ENCODE measurements around the gene APBB1. TPM values are rescaled to one million over a fixed set of nuclear protein-coding genes. Genes with fewer than 3 reads are reported as not detected.

The APBB1 gene
- polyA plus RNA-seq, 1 experiment = 42.2 TPM

DNA sequence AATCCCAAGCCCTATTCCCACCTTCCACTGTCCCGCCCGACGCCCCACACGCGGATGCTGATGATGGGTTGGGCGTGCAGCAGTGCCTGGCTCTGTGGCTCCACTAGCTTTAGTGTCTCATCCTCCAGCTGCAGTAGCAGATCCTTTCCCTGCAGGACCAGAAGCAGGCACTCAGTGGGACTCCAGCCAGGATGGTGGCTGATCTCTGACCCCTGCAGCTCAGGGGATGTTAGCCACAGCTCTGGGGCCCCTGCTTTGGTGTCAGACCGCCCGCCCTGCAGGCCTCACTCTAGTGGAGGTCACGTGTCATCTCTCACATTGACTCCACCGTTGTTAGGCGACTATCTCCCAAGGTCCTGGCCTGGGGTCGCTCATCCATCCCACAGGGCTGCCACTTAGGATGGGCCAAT, 16.8 kb downstream of the APBB1 start:
- no peaks in the 10 kb centered on the region; the same call in 1 of the 2 replicates for H3K9me3 ChIP-seq (ENCODE audit: control insufficient read depth, insufficient read depth, low read length)
- H3K27me3 ChIP-seq (ENCODE audit: control insufficient read depth, insufficient read depth, low read length) = no peaks in the 10 kb centered on the region
- TF ChIP-seq, protein P1, sequence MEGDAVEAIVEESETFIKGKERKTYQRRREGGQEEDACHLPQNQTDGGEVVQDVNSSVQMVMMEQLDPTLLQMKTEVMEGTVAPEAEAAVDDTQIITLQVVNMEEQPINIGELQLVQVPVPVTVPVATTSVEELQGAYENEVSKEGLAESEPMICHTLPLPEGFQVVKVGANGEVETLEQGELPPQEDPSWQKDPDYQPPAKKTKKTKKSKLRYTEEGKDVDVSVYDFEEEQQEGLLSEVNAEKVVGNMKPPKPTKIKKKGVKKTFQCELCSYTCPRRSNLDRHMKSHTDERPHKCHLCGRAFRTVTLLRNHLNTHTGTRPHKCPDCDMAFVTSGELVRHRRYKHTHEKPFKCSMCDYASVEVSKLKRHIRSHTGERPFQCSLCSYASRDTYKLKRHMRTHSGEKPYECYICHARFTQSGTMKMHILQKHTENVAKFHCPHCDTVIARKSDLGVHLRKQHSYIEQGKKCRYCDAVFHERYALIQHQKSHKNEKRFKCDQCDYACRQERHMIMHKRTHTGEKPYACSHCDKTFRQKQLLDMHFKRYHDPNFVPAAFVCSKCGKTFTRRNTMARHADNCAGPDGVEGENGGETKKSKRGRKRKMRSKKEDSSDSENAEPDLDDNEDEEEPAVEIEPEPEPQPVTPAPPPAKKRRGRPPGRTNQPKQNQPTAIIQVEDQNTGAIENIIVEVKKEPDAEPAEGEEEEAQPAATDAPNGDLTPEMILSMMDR (IDR thresholded peaks at IDR 0.05; ENCODE audit: low read depth, low read length) = no peak
- H3K27ac ChIP-seq (ENCODE audit: low read depth, low read length) = no peak overlapping the region
- no peak overlapping the region for H3K4me3 ChIP-seq (ENCODE audit: low read depth, low read length)
- no peak for DNase-seq (ENCODE audit: low read depth, low spot score)
- ChIA-PET CTCF (interaction anchor here (1.1 to 1.2 kb wide), 2 partner anchors 23 to 39 kb away, joined by 3 to 4 read pairs; no protein-coding TSS in a partner anchor), POLR2A (interaction anchor here (1.4 to 1.7 kb wide), 2 partner anchors 11 to 17 kb away, joined by 4 to 5 read pairs; partner anchors contain the start of gene SMPD1)

DNA sequence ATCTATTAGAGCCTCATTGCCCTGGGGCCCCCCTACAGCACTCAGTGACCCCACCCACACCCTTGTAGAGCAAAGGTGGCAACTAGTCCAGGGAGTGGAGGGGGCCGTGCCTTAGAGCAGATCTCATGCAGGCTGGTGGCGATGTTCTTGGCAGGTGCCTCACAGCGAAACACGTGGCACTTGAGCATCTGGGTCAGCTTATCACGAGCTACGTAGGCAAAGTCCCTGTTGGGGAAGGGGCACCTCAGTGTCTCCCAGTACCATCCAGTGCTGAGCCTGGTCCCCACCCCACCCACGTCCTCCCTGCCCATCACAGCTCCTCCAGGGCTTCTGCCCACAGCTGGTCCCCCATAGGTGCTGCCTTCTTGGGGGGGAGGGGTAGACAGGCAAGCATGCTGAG, 17.4 kb downstream of the APBB1 start:
- Histone ChIP-seq H3K27ac (ENCODE audit: low read depth, low read length) (no peak overlapping the region), H3K27me3 (ENCODE audit: control insufficient read depth, insufficient read depth, low read length) (no peaks in the 10 kb centered on the region), H3K9me3 (ENCODE audit: control insufficient read depth, insufficient read depth, low read length) (no peaks in the 10 kb centered on the region; the same call in 1 of the 2 replicates), H3K4me3 (ENCODE audit: low read depth, low read length) (no peak overlapping the region)
- TF ChIP-seq, protein P1 (IDR thresholded peaks at IDR 0.05; ENCODE audit: low read depth, low read length) = no peak
- CTCF ChIA-PET = interaction anchor here (0.6 kb wide), 1 partner anchor 202 kb away, joined by 6 read pairs; no protein-coding TSS in a partner anchor
- POLR2A ChIA-PET = no interaction called here
- DNase-seq (ENCODE audit: low read depth, low spot score) = no peak

- Histone ChIP-seq H3K9me3 (ENCODE audit: control insufficient read depth, insufficient read depth, low read length) (no peaks in the 10 kb centered on the region; the same call in 1 of the 2 replicates), H3K27ac (ENCODE audit: low read depth, low read length) (no peak overlapping the region), H3K4me3 (ENCODE audit: low read depth, low read length) (no peak overlapping the region), H3K27me3 (ENCODE audit: control insufficient read depth, insufficient read depth, low read length) (no peaks in the 10 kb centered on the region)
- TF ChIP-seq, protein P1 (IDR thresholded peaks at IDR 0.05; ENCODE audit: low read depth, low read length) = no peak
- DNase-seq (ENCODE audit: low read depth, low spot score) = no peak
- POLR2A ChIA-PET = interaction anchor here (0.7 kb wide), 1 partner anchor 17 kb away, joined by 14 read pairs; no protein-coding TSS in a partner anchor
- CTCF ChIA-PET = interaction anchor here (0.6 to 2.1 kb wide), 4 partner anchors 38 to 202 kb away, joined by 3 to 6 read pairs (median 6); no protein-coding TSS in a partner anchor
Measured at GRCh38 chr11:6400431-6401345, 18.2 kb downstream of the APBB1 start.

DNA sequence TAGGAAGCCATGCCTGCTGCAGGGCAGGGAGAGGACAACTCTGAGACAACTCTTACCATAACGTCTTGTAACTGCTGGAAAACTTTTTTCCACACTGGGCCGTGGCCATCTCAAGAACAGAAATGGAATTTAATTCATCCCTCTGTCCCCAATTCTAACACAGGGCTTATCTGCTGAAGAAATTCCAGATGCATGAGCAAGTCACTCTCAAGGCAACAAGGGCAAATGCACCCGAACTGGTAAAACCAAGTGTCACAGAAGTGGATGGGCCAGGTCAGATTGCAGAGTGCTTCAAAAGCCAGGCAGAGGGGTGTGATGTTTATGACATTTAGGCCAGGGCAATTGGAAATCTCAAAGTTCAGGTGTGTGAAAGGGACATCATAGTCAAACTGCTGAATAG, 21.3 kb downstream of the APBB1 start:
- POLR2A ChIA-PET = no interaction called here
- TF ChIP-seq, protein P1 (IDR thresholded peaks at IDR 0.05; ENCODE audit: low read depth, low read length) = no peak
- Histone ChIP-seq H3K27ac (ENCODE audit: low read depth, low read length) (no peak overlapping the region), H3K4me3 (ENCODE audit: low read depth, low read length) (no peak overlapping the region), H3K9me3 (ENCODE audit: control insufficient read depth, insufficient read depth, low read length) (no peaks in the 10 kb centered on the region), H3K27me3 (ENCODE audit: control insufficient read depth, insufficient read depth, low read length) (no peaks in the 10 kb centered on the region)
- DNase-seq (ENCODE audit: low read depth, low spot score) = no peak
- CTCF ChIA-PET = interaction anchor here (0.9 to 3.7 kb wide), 2 partner anchors 19 to 46 kb away, joined by 3 to 19 read pairs; no protein-coding TSS in a partner anchor

DNA sequence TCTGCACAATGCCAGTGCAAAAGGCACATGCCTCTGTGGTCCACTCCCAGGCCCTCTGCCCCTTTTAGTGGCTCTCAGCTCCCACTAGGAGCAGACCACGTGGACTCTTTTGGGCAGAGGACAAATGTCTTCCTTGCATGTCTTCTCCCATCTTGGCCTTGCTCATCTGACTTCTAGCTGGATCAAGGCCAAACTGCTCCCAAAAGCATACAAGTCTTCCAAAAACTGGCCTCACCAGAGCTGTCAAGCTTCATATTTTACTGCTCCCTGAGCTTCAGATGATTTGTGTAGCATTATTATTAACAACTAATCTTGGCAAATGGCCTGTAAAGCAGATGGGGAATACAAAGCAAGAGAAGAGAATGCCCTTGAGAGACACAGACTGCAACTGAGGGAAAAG, 21.7 kb downstream of the APBB1 start:
- H3K9me3 ChIP-seq (ENCODE audit: control insufficient read depth, insufficient read depth, low read length) = no peaks in the 10 kb centered on the region
- no peak overlapping the region for H3K4me3 ChIP-seq (ENCODE audit: low read depth, low read length)
- ChIA-PET POLR2A (no interaction called here), CTCF (interaction anchor here (0.9 to 3.7 kb wide), 2 partner anchors 18 to 46 kb away, joined by 3 to 19 read pairs; no protein-coding TSS in a partner anchor)
- H3K27me3 ChIP-seq (ENCODE audit: control insufficient read depth, insufficient read depth, low read length) = no peaks in the 10 kb centered on the region
- no peak for DNase-seq (ENCODE audit: low read depth, low spot score)
- TF ChIP-seq, protein P1 (IDR thresholded peaks at IDR 0.05; ENCODE audit: low read depth, low read length) = no peak
- no peak overlapping the region for H3K27ac ChIP-seq (ENCODE audit: low read depth, low read length)
